GM21825 (cell line): ENCODE data around the gene NUBP2.

Experiments
- ATAC-seq: cut with Tn5 transposase; IDR thresholded peaks from one replicate; pipeline ENCODE4 v1.9.1; 2021; ENCODE audit warnings: mild to moderate bottlenecking, moderate library complexity; ENCODE audit not compliant: unreplicated experiment

Gene NUBP2

GRCh38 chr16:1822801-1823200 is 40.0 kb downstream of the NUBP2 start:
- no peak for ATAC-seq

DNA sequence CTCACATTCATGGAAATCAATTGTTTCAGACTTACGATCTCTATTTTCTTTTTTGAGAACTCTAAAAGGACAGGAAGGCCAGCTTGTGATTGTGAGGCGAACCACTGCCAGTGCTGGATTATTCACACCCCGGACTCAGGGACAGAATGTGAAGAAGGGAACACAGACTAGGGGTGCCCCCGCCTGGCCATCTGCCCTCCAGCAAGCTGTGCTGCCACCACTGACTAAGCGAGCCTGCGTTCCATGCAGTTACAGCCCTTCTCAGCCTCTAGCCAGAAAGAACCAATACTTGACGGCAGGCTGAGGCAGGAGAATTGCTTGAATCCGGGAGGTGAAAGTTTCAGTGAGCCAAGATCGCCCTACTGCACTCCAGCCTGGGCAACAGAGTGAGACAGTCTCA is 41.1 kb downstream of the NUBP2 start:
- ATAC-seq: no peak

DNA sequence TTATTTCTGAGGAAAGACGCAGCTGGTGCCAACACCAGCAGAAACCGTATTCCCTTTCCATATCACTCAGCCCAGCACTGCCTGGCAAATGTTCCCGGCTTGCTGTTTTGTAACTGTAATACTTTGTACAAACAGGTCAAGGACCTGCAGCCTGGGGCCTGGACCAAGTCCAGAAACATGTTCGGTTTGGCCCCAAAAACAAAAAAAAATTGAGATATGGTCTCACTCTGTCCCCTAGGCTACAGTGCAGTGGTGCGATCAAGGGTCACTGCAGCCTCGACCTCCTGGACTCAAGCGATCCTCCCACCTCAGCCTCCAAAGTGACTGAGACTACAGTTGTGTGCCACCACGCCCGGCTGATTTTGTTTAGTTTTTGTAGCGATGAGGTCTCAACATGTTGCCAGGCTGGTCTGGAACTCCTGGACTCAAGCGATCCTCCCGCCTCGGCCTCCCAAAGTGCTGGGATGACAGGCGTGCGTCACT is 42.7 kb downstream of the NUBP2 start:
- no peak for ATAC-seq

- ATAC-seq: peak; percentile 48
Measured at GRCh38 chr16:1825864-1826690, 43.3 kb downstream of the NUBP2 start.

DNA sequence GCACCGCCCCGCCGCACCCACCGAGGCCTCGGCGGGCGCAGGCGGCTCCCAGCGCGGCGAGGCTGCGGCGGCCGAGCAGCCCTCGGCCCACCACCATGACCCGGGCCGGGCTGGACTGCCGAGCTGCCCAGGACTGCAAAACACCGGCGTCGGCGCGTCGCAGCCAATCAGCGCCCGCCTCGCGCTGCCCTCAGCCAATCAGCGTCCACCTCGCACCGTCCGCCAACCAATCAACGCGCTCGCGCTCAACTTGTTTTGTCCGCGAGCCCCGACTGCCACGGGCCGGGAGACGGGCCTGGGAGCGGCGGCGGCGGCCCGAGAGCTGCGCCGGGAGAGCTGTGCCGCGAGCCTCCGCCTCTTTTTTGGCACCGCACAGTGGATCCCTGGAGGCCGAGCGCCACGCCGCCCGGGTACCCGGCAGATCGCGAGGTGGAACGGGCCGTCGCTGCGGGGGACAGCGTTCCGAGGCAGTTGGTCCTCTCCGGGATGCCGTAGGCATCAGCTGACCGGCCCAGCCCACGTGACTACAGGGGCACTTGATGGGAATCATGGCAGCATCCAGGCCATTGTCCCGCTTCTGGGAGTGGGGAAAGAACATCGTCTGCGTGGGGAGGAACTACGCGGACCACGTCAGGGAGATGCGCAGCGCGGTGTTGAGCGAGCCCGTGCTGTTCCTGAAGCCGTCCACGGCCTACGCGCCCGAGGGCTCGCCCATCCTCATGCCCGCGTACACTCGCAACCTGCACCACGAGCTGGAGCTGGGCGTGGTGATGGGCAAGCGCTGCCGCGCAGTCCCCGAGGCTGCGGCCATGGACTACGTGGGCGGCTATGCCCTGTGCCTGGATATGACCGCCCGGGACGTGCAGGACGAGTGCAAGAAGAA is 44.2 kb downstream of the NUBP2 start, which contains the start of the genes FAHD1 and HAGH:
Gene FAHD1 (plus strand): TSS at position 516 of the 883 bp plus-strand sequence. CDS start 33 bp downstream, at position 549.
Gene HAGH (minus strand): TSS at position 135 of the 883 bp plus-strand sequence. CDS start 38 bp downstream, at position 97.
- ATAC-seq: peak; percentile 69

DNA sequence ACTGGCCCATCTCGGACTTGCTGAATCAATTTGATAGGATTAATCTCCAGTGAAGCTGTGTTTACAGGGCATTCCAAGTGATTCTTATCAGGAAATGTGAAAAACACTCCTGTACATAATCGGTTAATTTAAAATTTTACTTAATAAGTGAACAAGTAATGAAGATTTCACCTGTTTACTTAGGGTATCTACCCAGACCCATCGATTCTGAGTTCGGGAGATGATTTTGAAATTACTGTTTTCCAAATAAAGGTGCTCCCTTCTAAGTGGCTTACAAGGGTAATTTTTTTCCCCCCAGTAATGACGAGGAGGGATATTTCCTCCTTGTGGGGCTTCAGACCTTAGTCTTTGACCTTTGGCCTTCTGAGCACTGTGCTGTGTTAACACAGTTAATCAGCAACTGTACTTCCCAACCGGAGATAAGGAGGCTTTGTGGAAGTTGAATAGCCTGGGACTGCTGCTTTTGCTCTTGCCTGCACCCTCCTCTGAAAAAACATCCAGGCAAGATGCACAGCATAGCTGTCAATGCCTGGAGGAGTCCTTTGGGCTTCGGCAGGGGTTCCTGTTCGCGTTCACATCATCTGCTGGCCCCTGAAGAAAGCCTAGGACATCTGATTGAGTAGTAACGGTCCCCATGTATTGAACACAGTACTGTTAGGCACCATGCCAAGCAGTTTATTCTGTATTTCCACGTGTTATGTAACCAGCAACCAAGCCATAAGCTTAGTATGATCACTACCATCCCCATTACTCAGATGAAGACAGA is 46.1 kb downstream of the NUBP2 start:
- no peak for ATAC-seq

GRCh38 chr16:1830213-1830612 is 47.5 kb downstream of the NUBP2 start:
- no peak for ATAC-seq

DNA sequence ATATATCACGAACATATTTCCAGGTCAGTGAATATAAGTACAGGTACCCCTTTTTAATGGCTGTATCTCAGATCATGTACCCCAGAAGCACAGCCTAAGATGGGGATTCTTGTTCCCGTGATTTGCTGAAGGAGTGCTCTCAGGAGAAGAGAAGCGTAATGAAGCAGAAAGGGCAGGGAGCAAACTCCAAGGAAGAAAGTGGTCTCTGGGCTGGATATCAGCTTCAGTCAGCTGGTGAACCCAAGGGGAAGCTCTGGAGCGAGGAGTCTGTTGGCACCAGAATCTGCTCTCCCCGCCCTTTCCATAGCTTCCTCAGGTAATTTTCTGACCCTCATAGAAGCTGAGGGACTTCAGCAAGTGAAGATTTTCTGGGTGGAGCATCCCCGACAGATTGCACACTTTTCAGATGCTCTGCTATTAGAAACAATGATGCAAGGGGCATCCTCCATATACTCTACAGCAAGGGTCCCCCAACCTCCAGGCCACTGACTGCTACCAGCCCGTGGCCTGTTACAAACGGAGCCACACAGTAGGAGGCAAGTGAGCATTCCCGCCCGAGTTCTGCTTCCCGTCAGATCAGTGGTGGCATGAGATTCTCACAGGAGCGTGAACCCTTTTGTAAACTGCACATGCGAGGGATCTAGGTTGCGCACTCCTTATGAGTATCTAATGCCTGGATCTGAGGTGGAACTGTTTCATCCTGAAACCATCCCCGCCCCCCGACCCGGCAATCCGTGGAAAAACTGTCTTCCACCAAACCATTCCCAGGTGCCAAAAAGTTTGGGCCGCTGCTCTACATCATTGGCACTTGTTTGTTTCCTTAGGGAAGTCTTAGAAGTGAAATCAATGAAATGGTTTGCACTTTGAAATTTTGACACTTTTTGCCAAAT is 48.7 kb downstream of the NUBP2 start:
- no peak for ATAC-seq

GRCh38 chr16:1832838-1833454 is 50.2 kb downstream of the NUBP2 start:
- no peak for ATAC-seq

DNA sequence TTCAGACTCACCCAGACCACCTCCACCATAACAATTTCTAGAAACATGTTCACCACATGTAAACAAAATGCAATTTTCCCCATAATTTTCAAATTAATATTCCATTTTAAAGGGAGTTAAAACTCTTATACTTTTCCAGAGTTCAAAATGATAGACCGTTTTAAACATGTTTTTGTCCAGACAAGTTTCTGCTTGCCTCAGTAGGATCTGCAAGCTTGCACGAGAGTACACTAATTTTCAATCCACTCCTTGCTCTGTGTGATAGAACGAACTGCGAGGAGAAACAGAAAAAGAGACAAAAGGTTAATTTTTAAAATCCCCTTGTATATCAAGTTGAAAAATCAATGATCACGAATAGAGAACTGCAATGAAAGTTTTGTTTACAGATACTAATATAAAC is 51.3 kb downstream of the NUBP2 start:
- no peak for ATAC-seq
